HuH-7 (cell line): Measurements from ENCODE around the gene PID1.

Experiments
- DNase-seq: peaks from one replicate; pipeline ENCODE4 v3.0.0; 2011; ENCODE audit warnings: low spot score

The PID1 gene, protein sequence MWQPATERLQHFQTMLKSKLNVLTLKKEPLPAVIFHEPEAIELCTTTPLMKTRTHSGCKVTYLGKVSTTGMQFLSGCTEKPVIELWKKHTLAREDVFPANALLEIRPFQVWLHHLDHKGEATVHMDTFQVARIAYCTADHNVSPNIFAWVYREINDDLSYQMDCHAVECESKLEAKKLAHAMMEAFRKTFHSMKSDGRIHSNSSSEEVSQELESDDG

DNA sequence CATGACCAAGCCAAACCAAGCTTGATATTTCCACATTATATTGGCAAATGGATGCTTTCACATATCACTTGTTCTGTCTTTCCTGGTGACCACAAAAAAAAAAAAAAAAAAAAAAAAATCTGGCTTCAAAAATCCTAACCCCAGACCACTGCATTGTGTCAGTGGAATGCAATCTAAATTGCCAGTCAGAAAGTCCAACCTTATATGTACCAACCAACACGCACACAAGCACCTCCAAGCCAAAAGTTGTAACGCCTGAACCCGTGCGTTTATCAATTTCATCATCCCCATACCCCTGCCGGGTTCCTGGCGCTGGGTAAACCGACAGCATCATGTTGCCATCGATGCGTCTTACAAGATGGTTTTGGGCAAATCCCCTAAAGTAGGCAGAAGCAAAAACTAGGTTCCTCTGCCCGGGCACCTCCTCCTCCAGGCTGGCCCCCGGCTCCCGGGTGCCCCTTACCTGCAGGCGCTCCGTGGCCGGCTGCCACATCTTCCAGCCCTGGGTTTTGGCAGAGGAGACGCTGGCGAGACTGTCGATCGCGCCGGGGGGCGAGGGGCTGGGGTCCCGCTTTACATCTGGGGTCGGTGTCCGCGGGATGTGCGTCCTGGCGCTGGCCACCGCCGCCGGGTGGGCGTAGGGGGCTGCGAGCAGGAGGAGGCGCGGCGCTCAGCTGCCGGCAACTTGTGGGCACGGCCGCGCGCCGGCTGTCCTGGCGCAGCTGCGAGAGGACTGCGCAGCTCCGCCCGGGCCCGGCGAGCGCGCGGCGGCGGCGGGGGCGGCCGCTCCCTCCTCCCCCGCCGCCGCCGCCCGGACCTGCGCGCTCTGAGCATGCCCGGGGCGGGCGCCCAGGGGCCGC, at the start of gene PID1:
Gene PID1 (minus strand): TSS at position 737 of the 860 bp plus-strand sequence. CDS start 244 bp downstream, at position 493.
- peak; percentile 57 for DNase-seq

DNA sequence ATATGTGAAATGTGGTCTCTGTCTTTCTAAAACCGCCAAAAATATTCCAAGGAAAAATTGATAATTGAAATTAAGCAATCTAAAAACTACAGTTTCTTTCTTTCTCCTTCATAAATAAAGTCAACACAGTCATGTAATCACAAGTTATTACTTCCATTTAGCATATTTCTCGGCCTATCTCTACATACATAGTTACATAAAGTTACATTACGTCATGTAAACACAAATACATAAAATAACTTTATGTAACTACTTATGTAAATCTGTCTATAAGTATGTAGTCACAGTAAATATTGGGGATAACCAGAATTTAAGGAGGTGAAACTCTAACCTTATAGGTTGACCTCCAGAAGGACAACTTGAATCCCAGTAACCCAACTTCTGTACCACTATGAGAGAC, 48.5 kb upstream of the PID1 start:
- no peak for DNase-seq

DNA sequence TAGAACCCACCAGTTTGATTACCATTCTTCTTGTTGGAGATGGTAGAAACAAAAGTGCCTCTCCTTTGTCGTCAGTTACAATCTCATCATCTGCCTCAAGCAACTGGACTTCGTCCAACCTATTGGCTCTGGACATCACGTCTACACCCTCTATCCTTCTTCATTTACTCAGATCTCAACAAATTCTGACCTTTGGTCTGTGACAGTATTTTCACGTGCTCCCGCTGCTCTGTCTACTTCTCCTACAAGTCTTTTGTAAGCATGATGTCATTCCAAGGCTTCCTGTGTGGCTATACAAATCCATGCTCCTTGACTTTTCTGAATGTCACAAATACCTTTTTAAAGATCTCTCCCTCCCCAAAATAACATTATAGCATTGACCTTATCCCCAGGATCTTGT, 43.0 kb upstream of the PID1 start:
- DNase-seq, result no peak

DNA sequence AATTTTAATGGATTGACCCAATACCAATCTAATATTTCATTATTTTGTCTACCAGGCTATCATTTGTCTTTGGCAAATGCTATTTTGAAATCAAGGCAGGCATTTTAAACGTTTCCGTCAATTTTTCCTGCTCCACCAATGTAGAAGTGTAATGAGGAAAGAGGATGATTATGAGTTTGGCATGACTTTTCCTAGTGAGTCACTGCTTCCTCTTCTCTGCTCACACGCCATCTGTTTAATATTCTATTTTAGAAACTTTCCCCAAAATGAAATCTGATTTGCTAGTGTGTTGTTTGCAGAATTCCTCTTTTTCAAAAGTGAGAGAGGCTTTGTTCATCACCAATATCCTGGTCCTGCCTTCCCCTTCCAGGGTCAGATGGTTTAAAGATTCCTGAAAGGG, 42.5 kb upstream of the PID1 start:
- DNase-seq, result no peak

DNA sequence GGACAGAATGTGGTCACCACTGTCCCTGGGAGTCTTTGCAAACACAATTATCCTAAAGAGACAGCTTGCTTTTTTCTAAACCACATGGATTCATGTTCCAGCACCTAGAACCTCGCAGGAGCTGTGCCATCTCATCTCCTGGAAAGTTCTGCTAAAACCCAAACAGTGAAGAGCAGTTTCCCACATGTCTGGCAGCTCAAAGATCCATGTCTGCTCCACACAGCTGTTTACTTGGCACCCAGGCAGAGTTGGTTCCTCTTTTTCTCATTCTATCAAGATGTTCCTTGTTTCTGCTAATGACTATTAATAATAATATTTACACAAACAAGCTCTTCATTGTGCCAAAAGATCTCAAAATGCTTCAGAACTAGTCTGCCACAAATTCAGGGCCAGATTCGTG, 30.1 kb upstream of the PID1 start:
- no peak for DNase-seq

DNA sequence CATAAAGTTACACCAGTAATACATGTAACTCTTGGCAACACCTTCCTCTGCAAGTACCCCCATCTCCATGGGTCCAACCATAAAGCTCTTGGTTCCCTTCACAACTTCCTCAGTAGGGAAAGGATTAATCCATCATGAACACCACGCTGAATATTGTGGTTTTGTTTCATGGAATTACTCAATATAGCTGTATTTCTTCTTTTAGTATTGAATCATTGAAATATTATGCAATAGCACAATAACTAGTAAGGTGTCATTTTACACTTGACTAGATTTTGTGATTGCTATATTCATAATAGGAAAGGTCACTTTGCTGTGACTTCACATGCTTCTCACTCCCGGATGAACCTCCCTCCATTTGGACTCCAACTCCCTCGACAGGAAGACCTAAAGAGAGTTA, 29.7 kb upstream of the PID1 start:
- DNase-seq, result no peak

DNA sequence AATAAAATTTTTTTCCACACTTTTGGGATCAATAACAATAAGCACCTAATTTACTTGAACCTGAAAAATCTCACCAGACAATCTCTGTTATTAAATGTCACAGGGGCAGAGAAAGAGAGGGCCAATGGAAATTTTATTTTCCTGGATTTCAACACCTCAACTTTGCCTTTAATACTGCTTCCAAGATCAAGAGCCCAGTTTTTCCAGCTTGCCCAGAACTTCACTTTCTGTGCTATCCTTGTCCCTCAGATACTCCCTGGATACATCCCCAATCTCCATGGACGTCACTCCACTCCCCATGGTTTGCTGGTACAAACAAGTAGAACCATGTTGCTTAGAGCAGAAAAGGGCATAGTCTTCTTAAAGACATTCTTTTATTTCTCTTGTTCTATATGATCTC, 29.3 kb upstream of the PID1 start:
- DNase-seq, result no peak

DNA sequence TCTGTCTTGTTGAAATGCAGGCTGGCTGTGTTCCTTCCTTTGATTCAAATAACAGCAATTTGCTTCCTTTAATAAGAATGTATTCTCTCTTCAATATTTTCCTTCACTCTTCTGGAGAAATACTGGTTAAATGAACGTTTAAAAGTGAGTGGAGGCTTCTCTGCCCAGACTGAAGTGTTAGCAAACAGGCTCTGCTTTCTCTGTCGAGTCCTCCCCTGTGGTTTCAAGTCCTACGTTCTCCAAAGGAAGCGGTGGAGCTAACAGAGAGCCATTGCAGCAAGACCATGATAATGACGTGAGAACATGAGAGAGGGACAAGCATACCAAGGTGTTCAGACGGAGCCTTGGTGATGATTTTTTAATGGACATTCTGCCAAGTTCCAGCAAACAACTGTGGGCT, 26.2 kb upstream of the PID1 start:
- DNase-seq, result no peak

DNA sequence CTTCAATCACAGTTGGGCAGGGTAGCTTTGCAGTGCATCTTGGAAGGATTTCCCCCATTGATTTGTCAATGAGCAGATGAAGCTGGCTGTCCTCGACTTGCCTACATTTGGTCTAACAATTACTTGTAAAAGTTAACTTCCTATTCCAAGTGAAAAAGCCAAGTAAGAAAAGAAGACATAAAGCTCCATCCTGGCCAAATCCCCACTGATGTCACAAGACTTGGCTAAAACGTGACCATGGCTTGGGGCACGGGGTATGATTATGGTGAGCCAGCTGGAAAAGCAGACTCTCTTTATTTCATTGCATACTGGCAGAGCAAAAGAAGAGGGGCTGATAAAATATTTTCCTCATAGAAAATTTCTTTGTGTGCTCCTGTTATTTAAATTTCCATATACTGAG, 25.4 kb upstream of the PID1 start:
- no peak for DNase-seq

DNA sequence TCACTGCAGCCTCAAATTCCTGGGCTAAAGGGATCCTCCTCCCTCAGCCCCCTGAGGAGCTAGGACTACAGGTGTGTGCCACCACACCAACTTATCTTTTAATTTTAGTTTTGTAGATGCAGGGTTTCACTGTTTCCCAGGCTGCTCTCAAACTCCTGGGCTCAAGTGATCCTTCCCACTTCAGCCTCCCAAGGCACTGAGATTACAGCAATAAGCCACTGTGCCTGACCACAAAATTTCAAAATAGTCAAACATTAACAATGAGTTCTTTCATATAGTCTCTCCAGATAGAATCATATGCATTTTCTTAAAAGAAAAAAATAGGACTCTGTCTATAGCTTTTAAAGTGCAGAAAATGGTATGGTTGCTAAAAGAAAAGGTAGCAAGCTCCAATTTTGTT, 24.9 kb upstream of the PID1 start:
- no peak for DNase-seq

DNA sequence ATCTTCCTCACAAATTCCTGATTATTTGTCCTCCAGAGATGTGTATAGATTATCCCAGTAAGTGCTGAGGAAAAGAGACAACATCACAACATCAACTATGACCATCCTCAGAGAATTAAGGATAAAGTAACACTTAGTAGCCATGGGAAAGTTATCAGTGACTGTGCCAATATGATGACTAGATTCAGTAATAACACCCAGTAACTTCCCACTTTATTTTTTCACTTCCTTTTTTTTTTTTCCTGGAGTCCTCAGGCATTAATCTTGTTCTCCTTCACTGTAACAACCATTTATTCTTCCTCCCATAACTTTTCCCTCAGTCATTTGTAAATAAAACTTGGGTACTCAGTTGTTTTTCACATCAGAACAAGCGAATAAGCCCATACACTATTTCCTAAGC, 16.7 kb upstream of the PID1 start:
- no peak for DNase-seq

DNA sequence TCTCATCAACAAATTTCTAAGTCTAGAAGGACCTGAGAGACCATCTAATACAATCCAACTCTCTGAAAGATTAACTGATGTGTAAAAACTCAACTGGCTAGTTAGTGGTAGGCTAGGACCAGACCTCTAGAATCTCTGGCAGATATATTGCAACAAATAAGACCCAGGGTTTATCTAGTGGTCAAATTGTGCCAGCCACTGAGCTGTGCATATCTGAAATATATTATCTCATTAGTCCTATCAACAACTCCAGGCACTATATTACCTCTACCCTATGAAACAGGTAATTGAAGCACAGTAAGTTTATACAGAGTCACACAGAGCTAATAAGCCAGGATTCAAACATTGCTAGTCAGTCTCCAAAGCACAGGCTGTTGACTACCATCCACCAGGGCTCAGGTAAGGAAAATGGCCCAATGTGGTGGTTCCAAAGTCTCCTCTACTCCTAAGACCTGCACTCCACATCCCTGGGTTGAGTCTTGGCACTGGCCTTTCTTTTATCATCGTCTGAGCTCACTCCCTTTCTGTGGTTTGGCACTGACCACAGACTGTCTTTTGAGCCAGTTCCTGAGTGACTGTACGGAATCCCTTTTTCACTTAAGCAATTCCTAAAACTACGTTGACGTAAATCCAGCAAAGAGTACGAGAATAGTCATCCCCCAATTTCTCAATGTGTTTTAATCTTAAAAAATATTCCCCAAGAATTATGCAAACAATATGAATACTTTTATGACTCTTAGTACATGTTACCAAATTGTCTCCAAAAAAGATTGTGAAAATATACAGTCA, 11.9 kb upstream of the PID1 start:
- DNase-seq, result no peak

DNA sequence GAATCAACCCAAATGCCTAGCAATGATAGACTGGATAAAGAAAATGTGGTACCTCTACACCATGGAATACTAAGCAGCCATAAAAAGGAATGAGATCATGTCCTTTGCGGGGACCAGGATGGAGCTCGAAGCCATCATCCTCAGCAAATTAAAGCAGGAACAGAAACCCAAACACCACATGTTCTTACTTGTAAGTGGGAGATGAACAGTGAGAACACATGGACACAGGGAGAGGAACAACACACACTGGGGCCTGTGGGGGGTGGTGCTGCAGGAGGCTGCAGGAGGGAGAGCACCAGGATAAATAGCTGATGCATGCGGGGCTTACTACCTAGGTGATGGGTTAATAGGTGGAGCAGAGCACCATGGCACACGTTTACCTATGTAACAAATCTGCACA, 8.4 kb upstream of the PID1 start:
- DNase-seq, result no peak

DNA sequence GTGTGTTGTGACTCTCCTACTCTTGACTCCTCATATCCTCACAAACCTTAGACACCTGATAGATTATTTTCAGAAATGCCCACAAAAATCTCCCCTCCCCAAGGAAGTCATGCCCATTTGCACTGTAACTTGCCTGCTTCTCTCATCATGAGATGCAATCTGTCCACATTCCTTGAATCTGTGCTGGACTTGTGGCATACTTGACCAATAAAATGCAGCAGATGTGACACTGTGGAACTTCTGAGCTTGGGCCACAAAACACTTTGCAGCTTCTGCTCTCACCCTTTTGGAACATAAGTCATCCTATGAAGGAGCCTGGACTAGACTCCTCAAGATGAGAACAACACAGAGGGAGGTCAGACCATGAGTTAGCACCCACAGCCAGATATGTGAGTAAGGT, 4.4 kb upstream of the PID1 start:
- DNase-seq, result no peak

DNA sequence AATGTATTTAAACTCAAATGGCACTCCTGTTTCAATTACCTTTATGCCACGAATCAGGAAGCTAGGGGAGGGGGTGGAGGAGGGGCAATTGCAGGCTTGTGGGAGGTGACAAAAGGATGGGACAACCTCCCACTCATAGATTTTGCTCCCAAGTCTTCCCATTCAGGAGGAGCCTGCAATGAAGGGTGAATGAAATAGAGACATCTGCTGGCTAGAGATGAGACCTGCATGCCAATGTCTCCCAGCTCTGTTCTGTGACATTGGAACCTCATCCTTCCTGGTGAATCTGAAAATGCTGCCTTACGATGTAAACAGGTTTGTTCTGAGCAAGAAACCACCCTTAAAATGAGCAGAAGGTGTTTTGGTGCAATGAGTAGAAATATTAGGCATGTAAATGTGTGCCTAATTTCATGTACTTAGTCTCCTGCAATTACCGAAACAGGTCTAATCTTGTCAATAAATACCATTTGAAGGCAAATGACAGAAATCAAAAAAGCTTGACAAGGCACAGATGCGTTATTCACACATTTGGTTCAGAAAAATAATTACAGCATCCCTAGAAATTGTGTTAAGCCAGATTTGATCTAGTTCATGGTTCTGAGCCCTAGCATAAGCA, 2.7 kb upstream of the PID1 start:
- peak; percentile 81 for DNase-seq

DNA sequence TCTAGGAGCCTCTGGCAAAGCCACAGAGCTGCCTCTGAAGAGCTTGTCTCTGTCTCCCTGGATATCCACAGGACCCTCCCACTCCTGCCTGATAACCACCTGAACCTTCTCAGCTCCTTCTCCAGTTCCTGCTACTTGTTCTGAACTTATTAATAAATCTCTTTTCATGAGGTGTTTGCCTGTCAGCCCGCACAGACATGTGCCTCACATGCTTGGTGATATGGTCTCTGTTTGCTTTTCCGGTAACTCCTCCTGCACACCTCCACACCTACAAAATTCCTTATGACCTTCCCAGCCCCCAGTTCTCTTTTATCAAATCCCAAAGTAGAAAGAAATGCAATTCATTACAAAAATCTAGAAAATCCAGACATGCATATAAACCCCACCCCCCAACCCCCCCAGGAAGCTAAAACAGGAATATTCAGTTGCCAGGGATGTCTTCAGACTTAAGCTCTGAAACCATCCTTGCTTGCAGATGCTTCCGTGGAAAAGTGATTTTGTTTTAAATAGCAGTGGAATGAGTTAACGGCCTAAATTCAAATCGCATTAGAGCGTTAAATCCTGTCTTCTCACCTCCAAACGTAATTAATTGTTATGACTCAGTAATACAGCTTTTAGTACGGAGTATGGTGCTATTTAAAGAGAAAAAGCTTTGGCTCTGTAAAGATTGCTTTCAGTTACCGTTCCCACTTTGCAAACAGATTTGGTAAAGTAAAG, 2.1 kb upstream of the PID1 start:
- DNase-seq, result no peak

DNA sequence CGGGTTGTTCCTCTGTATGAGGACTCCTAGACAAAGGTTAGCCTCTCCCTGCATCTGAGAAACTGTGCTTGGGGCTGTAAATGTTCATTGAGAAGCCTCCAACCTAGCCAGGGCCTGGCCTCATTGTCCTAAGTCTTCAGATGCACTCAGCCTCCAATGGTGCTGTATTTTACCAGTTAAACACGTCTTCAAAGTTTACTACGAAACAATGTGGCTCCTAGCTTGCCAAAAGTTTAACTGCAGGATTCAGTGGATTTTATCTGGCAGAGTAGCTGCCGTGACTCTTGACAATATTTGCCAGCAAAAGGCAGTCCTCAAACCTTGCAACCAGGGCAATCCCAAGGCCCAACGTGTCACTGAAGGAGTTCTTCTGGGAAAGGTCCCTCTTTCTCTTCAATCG, 1.1 kb downstream of the PID1 start:
- no peak for DNase-seq

DNA sequence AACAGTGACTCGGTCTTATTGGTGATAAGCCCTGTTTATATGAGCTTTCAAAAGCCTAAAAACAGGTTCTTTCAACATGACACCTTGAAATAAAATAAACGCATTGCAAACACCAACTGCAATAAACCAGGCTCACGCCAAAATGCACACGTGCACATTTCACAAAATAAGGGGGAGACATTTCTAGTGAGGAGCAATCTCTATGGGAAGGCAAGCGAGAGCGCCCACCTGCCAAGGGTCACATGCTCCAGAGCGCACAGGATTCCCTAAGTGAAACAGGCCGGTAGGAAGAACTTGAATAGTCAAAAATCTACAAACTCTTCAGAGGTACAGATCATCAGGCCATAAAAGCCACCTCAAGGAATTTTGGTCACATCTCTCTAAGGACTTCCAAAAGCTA, 1.9 kb downstream of the PID1 start:
- no peak for DNase-seq

DNA sequence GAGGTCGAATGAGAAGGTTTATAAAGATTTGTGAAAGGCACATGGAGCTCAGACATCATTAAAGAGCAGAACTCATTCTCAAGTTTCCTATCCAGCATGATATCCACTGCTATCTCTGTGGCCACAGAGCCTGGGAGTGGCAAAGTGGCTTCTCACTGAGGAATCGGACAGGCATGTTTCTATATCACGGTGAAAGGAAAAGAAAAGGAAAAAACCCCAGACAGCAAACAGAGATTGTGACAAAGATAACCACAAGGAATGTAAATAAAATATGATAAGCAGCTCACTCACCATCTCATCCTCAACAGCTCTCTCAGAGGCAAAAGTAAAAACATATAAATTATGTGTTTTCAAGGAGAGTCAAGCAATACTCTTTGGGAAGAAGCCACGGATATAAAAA, 2.5 kb downstream of the PID1 start:
- DNase-seq, result no peak

DNA sequence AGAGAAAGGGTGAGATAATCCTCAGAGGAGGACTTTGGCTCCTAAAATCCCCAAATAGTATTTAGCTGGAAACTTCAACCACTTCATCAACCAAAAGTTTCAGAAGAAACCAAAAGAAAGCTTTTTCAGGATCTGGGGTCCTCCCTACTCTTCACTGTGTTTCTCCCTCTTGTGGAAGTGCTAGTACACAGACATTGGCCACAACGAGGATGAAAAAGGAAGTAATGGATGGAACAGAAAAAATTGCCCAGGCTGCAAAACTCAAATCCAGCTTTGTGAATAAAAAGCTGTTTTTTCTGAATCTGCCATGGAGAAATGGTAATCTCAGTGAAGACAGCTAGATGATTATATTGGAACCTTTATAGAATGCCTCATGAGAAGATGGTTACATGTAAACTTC, 4.0 kb downstream of the PID1 start:
- DNase-seq, result no peak

DNA sequence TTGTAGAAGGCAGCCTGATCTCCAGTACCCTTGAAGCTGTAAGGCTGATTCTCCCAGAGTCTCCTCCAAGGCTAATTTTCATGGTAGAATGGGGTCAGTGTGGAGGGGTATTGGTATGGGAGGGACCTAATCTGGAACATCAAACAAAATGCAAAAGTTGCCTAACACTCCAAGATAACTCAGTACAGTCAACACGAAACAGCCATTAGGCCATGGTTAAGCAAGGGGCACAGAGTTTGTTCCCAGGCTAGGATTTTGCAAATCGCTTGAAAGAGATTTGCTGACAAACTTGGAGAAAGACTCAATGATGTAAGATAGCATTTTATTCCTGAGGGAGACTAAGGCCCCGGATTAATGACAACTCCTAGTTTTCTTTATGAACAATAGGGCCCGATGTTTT, 5.4 kb downstream of the PID1 start:
- DNase-seq, result peak; percentile 67

DNA sequence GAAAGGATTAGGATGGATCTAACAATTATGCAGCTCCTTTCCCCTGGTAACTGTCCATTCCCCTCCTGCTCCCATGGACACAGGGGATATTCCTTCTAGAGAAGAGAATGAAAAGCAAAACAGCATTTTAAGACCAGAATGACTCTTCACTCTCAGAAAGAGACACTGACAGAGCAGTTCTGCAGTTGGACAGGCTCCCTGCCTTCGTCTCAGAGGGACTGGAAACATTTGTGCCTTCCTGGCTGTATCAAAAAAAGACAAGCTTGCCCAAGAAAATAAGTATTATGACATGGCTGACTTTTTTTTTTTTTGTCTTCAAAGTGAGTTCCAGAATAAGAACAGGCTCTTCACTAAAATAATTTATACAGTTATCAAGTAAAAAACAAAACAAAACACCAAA, 9.5 kb downstream of the PID1 start:
- DNase-seq, result no peak
